GM19193 (cell line): ENCODE results near the gene DYSF.

Experiments used
- POLR2A ChIP-seq: IDR thresholded peaks from 4 replicates; pipeline ENCODE4 v1.6.1; 2011; ENCODE audit not compliant: insufficient read depth, insufficient read length; ENCODE audit errors: extremely low read depth

The DYSF gene

DNA sequence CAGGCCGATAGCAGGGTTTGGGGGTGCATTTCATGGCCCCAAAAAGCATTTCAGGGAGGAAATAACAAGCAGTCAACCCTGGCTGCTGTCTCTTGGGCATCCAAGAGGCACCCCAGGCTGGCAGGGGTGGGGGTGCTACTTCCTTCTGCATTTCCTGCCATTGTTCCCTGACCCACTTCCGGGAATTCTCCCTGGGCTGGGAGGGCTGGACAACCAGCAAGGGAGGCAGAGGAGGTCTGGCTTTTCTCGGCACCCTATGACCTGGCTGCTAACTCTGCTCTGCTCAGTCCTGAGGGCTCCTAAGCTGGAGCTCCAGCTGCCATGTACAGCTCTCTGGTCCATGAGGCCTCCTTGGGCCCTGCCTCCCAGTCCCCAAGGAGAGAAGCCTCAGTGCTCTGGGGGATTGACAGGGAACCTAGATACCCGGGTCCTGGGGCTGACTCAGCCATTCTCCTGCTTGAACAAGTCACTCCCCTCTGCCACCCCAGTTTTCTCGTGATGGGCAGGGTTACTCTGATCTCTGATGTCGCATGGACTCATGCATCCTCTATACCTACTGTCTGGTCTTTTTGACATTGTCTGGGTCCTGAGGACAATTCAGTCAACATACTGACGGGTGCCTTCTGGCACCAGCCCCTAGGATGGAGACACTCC lies 47.2 kb downstream of the DYSF start:
- TF ChIP-seq POLR2A, result no peak

DNA sequence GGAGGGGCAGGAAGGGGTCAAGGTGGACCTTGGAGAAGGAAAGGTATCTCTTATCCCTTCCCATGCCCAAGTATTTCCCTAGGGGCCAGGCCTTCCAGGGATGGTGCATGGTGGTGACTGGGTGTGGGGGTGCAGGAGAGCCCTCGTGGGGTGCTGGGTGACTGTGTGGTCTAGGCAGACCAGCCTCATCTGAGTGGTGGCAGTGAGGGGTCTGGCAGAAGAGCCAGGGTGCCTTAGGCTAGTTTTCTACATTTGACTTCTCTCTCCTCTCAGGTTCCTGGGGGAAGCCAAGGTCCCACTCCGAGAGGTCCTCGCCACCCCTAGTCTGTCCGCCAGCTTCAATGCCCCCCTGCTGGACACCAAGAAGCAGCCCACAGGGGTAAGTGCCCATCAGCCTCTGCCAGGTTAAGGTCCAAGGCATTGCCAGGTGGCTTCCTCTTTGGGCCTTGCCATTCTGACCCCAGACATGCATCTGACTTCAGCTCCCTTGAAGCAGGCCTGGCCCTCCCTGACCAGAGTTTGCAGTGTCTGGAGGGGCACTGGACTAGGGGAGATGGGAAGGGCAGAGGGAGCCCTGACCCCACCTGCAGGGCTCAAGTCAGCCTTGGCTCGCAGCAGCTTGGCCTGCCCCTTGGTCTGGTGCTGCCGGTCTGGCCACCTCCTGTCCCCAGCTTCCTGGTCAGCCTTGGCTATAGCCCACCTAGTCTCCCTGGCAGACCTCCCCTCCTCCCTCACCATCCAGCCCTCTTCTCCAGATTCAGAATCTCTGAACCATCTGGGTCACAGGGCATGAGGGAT lies 49.8 kb downstream of the DYSF start:
- TF ChIP-seq POLR2A, result no peak

DNA sequence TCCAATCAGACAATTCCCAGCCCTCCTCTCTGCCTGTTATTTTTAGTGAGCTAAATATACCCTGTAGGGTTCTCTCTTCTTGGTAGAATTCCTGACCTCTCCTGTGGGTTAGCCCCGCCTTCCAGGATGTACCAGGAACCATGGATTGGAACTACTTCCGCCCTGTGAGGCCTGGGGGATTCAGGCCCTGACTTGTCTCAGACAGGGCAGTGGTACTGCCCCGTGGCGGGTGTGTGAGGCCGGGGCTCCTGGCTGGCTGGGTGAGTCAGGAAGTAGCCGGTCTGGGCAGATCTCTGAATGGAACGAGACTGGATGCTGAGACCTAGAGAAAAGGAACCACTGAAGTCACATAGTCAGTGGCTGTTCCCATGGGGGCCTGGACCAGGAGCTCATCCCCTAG lies 50.5 kb downstream of the DYSF start:
- no peak for TF ChIP-seq POLR2A

DNA sequence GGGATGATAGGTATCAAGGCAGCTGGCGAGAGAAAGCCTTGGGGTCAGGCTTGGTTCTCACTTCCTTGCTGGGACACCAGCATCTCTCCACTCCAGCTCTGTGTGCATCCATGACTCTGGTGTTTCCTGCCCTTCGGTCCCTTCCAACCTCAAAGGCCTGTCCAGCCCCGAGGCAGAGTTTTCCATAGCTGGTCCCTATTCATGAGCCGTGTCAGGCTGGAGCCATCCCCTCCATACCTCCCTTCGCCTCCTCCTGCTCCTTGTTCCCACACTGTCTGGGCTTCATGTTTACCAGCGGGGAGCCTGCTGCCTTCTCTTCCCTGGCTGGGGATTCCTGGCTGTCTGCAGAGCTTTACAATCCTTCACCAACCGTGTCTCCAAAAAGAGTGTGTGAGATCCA lies 51.2 kb downstream of the DYSF start:
- TF ChIP-seq POLR2A, result no peak

DNA sequence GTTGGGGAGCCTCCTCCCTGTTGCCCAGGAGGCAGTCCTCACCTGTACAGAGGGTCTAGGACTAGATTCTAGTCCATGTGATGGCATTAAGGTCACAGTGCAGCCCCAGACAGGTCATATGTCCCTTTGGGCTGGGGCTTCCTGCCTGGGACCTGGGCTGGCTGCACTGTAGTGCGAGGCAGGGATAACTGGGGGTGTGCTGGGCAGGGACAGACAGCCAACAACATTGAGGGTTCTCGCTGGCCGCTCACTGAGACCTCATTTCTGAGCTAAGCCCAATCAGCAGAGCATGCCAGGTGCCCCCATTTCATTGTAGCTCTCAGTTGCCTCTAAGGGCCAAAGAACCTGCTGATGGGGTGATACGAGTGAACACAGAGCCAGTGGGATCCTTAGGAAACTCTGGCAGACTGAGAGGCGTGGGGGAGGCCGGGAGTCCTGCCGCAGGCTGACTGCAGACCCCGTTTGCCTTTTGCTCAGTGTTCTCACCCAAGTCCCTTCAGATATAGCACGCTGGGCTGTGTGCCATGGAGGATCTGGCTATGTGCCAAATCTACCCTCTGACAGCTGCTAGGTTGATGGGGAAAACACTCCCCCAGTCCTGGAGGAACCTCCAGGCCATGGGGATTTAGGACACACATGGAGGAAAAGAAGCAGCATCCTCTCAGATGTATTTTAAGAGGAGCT lies 51.9 kb downstream of the DYSF start:
- no peak for TF ChIP-seq POLR2A

DNA sequence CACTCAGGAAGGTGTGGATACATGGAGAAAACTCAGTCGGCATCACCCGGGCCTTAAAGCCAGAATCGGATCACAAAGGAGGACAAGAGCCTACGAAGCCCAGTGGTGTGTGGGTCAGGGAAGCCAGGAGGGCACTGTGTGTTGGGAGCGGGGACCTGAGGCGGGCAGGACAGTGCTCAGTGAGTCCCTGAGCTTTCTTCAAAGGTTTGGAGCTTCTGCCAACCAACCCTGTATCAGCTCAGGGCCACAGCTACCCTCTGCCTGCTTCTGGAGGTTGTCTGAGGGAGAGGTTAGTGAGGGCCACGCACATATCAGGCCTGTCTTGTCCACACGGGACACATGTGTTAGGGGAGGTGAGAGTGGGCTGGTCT lies 52.4 kb downstream of the DYSF start:
- TF ChIP-seq POLR2A, result no peak

DNA sequence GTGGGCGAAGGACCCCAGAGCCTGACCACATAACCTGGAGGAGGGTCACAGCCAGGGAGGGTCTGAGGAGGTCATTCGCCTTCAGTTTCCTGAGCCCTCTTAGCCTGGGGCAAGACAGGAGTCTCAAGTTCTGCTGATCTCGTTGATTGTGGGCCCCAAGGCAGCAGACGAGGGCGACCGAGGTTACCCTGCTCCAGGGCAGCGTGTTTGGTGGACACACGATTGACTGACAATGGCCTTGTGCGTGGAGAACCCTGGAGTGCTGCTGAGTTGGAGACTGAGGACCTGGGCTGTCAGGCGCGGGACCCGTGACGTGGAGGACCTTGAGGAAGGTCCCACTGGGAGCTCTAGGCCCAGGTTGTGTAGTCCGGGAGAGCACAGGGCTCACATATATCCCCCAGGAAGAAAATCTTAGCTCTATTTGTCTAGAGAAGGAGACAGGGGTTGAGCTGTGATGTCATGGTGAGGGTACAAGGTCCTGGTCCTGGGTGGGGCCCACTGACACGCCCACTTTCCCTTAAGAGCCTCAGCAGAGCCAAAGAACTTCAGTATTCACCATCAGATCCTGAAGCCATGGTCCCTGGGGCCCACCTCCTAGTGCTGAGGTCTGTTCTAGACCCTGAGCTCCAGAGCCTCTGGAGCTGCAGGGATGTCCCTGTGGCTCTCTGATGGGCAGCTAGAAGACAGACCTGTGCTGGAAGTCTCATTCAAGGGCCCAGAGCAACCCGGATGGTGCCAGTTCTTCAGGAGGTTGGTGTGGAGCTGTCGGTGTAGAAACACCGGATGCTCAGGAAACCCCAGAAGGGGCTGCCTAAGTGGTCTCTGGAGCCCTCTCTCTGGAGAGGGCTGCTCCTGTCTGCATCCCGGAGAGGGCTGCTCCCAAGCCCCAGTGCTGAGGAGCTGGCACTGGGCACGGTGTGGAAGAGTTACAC lies 53.1 kb downstream of the DYSF start:
- TF ChIP-seq POLR2A, result no peak

DNA sequence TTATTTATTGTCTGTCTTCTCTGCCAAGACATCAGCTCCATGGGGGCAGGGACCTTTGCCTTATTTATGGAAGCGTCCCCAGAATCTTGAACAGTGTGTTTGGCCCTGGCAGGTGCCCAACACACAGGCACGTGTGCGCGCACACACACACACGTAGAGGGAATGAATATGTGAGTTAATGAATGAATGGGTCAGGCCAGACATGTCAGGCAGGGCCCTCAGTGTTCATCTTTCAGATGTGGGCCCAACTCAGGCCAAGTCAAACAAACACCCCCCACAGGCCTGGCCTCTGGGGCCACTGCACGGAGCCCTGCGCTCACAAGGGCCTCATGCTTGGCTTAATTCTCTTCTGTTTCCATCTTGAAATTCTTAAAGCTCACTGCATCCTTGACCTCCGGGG lies 54.1 kb downstream of the DYSF start:
- TF ChIP-seq POLR2A, result no peak

DNA sequence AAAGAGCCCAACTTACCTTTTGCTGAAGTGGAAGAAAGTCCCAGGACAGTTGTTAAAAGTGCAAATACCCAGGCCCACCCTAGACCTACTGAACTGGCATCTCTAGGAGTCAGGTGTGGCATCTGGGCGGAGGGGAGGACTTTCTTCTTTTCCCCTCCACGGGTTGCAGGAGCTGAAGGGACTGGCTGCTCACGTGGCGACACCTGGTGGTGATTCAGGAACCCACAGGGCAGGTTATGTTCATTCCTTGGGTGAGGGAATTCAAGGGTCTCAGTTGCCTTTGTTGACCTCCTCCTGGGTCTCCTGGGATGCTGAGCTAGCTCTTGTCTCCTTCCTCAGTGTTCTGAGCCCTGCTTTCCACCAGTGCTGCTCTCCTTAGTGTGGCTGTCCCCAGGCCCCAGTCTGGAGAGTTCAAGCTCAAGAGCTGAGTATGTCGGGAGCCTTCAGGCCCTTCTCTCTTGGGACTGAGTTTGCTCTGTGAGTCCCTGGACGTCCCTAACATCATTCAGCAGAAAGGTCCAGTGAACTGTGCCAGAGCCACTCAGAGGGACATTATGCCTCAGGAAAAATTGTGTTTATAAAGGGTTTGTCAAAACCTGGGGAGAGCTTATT lies 56.9 kb downstream of the DYSF start:
- TF ChIP-seq POLR2A, result no peak

DNA sequence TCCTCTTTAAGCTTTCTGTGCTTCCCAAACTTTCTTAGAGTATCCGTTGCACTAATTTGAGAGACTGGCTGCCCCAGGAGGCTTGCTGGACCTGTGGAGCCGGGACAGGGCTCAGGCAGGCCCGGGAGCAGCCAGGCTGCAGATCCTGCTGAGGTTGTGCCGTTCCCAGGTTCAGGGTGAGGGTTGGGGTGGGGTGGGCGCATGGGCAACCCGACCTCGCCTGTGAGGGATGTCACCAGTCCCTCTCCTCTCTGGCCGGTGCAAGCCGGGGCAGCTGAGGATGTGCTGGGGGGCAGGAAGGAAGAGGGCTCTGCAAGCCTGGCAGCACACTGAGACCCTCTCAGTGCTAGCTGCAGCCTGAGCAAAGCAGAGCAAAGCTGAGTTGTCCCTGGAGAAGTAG lies 57.6 kb downstream of the DYSF start:
- no peak for TF ChIP-seq POLR2A

DNA sequence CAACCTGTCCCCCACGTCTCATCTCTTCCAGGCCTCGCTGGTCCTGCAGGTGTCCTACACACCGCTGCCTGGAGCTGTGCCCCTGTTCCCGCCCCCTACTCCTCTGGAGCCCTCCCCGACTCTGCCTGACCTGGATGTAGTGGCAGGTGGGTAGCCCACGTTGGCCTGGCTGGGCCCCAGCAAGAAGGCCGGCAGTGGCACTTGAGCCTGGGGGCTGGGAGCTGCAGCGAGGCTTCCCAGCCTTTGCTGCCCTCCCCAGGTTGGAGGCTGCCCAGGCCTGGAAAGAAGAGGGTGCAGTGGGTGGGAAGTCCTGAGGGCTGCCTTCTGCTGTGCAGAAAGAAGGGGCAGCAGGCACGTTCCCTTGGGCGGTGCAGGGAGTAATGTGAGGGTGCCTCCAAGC lies 58.4 kb downstream of the DYSF start:
- TF ChIP-seq POLR2A, result no peak

DNA sequence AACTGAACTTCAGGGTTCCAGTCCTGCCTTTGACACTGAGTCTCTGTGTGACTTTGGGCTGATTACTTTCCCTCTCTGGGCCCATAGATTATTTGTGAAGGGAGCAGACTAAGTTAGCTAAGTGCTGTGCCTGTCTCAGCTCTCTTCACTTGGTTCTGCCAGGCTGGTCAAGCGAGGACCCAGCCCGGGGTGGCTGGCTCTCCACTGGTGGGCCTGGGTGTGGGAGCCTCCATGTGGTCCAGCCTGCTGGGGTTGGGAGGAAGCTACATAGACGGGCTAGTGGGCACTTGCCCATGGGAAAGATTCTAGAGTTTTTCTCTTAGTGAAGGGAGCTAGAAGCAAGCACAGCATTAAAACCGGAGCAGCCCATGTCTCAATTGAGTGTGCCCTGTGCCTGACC lies 59.0 kb downstream of the DYSF start:
- TF ChIP-seq POLR2A, result no peak

DNA sequence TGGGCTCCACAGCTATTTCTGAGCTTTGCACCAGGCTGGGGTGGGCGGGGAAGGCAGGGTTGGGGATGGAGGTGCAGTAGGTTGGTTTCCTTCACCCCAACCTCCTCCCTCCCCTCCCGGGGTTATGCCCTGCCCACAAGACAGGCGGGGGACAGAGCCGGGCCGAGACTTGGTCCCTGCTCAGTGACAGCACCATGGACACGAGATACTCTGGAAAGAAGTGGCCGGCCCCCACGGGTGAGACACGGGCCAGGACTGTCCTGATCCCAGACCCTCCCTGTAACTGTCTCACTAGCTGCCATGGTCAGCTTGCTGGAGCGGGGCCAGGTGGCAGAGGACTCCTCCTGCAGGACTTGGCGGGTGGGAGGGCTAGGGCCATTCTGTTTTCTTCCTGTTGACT lies 59.7 kb downstream of the DYSF start:
- no peak for TF ChIP-seq POLR2A

DNA sequence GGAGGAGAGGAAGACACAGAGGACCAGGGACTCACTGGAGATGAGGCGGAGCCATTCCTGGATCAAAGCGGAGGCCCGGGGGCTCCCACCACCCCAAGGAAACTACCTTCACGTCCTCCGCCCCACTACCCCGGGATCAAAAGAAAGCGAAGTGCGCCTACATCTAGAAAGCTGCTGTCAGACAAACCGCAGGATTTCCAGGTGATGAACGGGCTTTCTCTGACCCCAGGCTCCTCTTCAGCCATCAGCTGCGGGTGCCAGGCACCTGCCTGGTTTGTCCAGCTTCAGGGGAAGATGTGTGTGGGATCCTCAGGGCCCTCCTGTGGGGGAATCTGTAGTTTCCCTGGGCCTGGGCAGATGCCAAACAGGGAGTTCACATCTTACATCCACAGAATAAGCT lies 60.4 kb downstream of the DYSF start:
- no peak for TF ChIP-seq POLR2A
